Stomach (tissue), 9 donors: ENCODE data around the gene SLIT1. TPM values are rescaled to one million over a fixed set of nuclear protein-coding genes. Genes with fewer than 3 reads are reported as not detected.

Source experiments
- DNase-seq, 2 donors: peaks; one replicate each; pipeline versions ENCODE4 v3.0.0 to v3.0.0-alpha.2; 2013 to 2019
- H3K27ac ChIP-seq, 5 donors: fragments of 200-600 bp in 4 of 5; sonication (generic) in 4 of 5; one replicate each; pipeline ENCODE4 v1.5.1; 2013 to 2019; ENCODE audit warnings: mild to moderate bottlenecking in 1 of 5, moderate library complexity in 1 of 5
- H3K27me3 ChIP-seq, 3 donors: fragments of 200-600 bp; sonication (generic); one replicate each; pipeline ENCODE4 v1.5.1; 2017 to 2019; ENCODE audit warnings: mixed run types in 1 of 3
- H3K36me3 ChIP-seq, 4 donors: fragments of 200-600 bp; sonication (generic); 1 replicate in 3 of 4; 2 replicates in 1 of 4; pipeline ENCODE4 v1.5.1; 2016 to 2019
- H3K4me1 ChIP-seq, 4 donors: fragments of 200-600 bp; sonication (generic); one replicate each; pipeline ENCODE4 v1.5.1; 2016 to 2019
- H3K4me3 ChIP-seq, 4 donors: fragments of 200-600 bp; sonication (generic) in 3 of 4; one replicate each; pipeline ENCODE4 v1.5.1; 2016 to 2019; ENCODE audit warnings: mild to moderate bottlenecking in 1 of 4
- H3K9me3 ChIP-seq, 4 donors: fragments of 200-600 bp; sonication (generic); one replicate each; pipeline ENCODE4 v1.5.1; 2016 to 2019
- EP300 ChIP-seq: sonication (generic); formaldehyde crosslinking; IDR thresholded peaks from one replicate; pipeline ENCODE4 v1.6.1; 2017; ENCODE audit warnings: antibody characterized with exemption
- POLR2A ChIP-seq, 4 donors: fragments of 450-650 bp; IDR thresholded peaks; one replicate each; pipeline ENCODE4 v1.6.1; 2016; ENCODE audit warnings: antibody characterized with exemption in 4 of 4, control low read depth in 2 of 4, mild to moderate bottlenecking in 1 of 4, moderate library complexity in 1 of 4
- POLR2AphosphoS5 ChIP-seq, 3 donors: sonication (generic); formaldehyde crosslinking; IDR thresholded peaks; one replicate each; pipeline ENCODE4 v1.6.1; 2016; ENCODE audit warnings: antibody characterized with exemption in 3 of 3
- WGBS, 5 donors: extraction: QIAGEN DNeasy Blood & Tissue Kit in 3 of 5; methylation state at CpG; one replicate each; pipeline versions ENCODE4 v1.1.5 to v1.1.7; 2013 to 2018; 5-methylcytosine and 5-hydroxymethylcytosine counted together
- intact Hi-C: fragments of 100-400 bp; cut with DNase I; formaldehyde crosslinking; loops from one replicate; pipeline ENCODE4 v1.15.1; 2023; ENCODE audit warnings: low total_unique reads
- polyA plus RNA-seq, 3 donors: library from polyadenylated mRNA; stranded (reverse); fragments of 200-250 nt; gene quantifications; one replicate each; pipeline ENCODE4 v1.2.3, GENCODE V29; 2013
- total RNA-seq, 5 donors: library from RNA; depleted of rRNA; stranded (reverse); fragments of >200 nt; gene quantifications; one replicate each; pipeline versions ENCODE4 v1.1.0 to v1.2.3, GENCODE V29; 2014 to 2016
- TF ChIP-seq, protein P1 (sequence below), 7 experiments: fragments of 450-650 bp in 4 of 7; fragments of 200-600 bp in 3 of 7; sonication (generic) in 3 of 7; IDR thresholded peaks; one replicate each; pipeline ENCODE4 v1.5.1; 2016 to 2019; ENCODE audit warnings: antibody characterized with exemption in 7 of 7, control low read depth in 2 of 7, mild to moderate bottlenecking in 1 of 7
- donor health status: healthy with polysubstance abuse.
- donor health status: Bipolar disorder and iron deficiency.
- donor health status: healthy.

SLIT1 gene
- total and polyA plus RNA-seq, 8 donors: under 0.01 to 6.1 (median 0.44) TPM

DNA sequence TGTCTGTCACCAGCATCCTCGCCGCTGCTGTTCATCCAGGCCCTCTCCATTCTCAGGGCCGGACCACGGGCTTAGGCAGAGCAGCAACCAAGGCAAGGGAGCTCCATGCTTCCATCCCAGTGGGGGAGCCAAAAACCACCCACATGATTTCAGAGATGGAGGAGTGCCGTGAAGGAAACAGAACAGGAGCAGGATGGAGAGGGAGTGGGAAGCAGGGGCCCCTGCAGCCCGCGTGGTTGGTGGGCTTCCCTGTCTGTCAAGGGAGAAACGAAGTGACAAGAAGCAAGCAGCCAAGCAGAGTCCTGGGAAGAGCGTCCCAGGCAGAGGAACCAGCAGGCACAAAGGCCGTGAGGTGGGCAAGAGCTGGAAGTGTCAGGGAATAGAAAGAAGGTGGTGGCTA, 95.7 kb downstream of the SLIT1 start:
- H3K36me3 ChIP-seq: no peaks in the 10 kb centered on the region
- H3K4me3 ChIP-seq: no peak overlapping the region
- 56 to 67% (median 64%) methylated on average over 10 of the region's 10 CpGs for WGBS, 5 donors
- H3K27me3 ChIP-seq: peaks cover 0 to 48% (median 14%) of the 10 kb centered on the region in 3 donors
- no peak overlapping the region for H3K27ac ChIP-seq
- no peaks in the 10 kb centered on the region for H3K4me1 ChIP-seq
- intact Hi-C loops: no loop called here
- peaks cover 0 to 7% (median 0%) of the 10 kb centered on the region in 4 donors for H3K9me3 ChIP-seq
- TF ChIP-seq POLR2A (IDR thresholded peaks at IDR 0.05) (no peak), EP300 (no peak), POLR2AphosphoS5 (IDR thresholded peaks at IDR 0.05) (no peak)
- TF ChIP-seq, protein P1, sequence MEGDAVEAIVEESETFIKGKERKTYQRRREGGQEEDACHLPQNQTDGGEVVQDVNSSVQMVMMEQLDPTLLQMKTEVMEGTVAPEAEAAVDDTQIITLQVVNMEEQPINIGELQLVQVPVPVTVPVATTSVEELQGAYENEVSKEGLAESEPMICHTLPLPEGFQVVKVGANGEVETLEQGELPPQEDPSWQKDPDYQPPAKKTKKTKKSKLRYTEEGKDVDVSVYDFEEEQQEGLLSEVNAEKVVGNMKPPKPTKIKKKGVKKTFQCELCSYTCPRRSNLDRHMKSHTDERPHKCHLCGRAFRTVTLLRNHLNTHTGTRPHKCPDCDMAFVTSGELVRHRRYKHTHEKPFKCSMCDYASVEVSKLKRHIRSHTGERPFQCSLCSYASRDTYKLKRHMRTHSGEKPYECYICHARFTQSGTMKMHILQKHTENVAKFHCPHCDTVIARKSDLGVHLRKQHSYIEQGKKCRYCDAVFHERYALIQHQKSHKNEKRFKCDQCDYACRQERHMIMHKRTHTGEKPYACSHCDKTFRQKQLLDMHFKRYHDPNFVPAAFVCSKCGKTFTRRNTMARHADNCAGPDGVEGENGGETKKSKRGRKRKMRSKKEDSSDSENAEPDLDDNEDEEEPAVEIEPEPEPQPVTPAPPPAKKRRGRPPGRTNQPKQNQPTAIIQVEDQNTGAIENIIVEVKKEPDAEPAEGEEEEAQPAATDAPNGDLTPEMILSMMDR (IDR thresholded peaks at IDR 0.05): no peak
- no peak for DNase-seq

DNA sequence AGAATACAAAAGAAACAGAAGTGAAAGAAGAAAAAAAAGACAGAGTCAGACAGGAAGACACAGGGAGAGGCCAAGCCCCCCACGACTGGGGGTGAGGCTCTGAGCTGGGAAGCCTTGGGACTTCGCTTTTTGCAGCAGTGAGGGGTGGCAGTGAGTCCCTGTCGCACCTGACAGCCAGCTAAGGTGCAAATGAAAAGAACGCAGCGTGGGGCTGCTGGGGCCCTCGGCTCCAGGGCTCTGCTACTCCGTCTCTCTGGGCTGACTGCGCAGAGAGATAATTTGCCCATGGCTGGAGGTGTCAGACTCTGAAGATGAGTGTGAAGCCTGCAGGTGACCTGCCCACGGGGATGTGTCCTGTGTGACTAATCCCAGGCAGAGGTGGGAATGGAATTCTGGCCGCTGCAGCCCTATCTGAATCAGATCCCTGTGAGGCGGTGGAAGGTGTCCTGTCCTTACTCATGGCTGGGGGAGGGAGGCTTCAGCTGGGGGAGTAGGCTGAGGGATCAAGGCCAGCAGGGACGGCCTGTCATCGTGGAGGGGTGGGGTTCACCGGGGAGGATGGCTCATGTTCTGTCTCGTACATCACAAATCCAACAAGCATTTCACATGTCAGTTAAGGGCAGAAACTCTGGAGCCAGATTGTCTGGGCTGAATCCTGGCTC, 96.4 kb downstream of the SLIT1 start:
- Histone ChIP-seq H3K27ac (no peak overlapping the region), H3K36me3 (no peaks in the 10 kb centered on the region), H3K4me1 (no peaks in the 10 kb centered on the region), H3K4me3 (no peak overlapping the region), H3K27me3 (peaks cover 0 to 52% (median 10%) of the 10 kb centered on the region in 3 donors), H3K9me3 (peaks cover 0 to 7% (median 0%) of the 10 kb centered on the region in 4 donors)
- TF ChIP-seq, protein P1 (IDR thresholded peaks at IDR 0.05): no peak
- TF ChIP-seq EP300 (no peak), POLR2A (IDR thresholded peaks at IDR 0.05) (no peak)
- no peak for DNase-seq
- intact Hi-C loops: no loop called here
- 31 to 43% (median 40%) methylated on average over 14 to 15 of the region's 15 CpGs for WGBS, 5 donors

DNA sequence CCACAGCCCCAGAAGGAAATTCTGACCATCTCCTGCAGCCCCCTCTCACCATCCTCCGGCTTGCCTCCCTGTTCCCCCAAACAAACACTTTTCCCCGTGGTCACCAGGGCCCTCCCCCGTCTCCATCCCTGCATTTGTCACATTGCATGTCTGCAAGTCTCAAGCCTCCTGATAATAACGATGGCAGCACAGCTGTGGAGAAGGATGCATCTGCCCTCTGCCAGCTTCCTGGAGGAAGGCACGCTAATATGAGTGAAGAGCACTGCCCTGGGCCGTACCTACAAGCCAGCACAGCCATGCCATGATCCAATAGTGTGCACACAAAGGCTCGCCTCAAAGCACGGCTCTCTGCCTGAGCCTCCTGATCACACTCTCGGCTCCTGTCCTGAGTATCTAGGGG, 98.5 kb downstream of the SLIT1 start:
- Histone ChIP-seq H3K4me1 (no peaks in the 10 kb centered on the region), H3K36me3 (no peaks in the 10 kb centered on the region), H3K27ac (no peak overlapping the region), H3K27me3 (peaks cover 0 to 71% (median 15%) of the 10 kb centered on the region in 3 donors), H3K9me3 (no peaks in the 10 kb centered on the region), H3K4me3 (no peak overlapping the region)
- TF ChIP-seq, protein P1 (IDR thresholded peaks at IDR 0.05): no peak
- TF ChIP-seq POLR2AphosphoS5 (IDR thresholded peaks at IDR 0.05): no peak
- no peak for TF ChIP-seq EP300
- TF ChIP-seq POLR2A (IDR thresholded peaks at IDR 0.05): no peak
- DNase-seq: no peak
- 42 to 54% (median 46%) methylated on average over 9 of the region's 9 CpGs for WGBS, 5 donors
- intact Hi-C loops: no loop called here

DNA sequence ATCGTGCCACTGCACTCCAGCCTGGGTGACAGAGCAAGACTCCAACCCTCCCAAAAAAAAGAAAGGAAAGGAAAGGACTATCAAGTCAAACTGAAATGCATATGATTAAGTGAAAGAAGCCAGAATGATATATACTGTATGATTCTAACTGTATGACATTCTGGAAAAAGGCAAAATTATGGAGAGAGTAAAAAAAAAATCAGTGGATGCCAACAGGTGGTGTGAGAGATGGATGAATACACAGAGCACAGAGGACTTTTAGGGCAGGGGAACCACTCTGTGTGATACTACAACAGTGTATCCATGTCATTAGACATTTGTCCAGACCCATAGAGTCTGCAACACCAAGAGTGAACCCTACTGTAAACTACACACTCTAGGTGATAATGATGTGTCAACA, 99.2 kb downstream of the SLIT1 start:
- intact Hi-C loops: no loop called here

More for the DNA sequence above, 99.2 kb downstream of the SLIT1 start:
- H3K27ac ChIP-seq: no peak overlapping the region
- TF ChIP-seq EP300: no peak
- TF ChIP-seq, protein P1 (IDR thresholded peaks at IDR 0.05): no peak
- TF ChIP-seq POLR2AphosphoS5 (IDR thresholded peaks at IDR 0.05): no peak
- no peak for TF ChIP-seq POLR2A (IDR thresholded peaks at IDR 0.05)
- WGBS, 5 donors: 79 to 100% (median 95%) methylated on average over 1 of the region's 1 CpG
- DNase-seq: no peak
- no peaks in the 10 kb centered on the region for H3K4me1 ChIP-seq
- H3K4me3 ChIP-seq: no peak overlapping the region
- H3K9me3 ChIP-seq: no peaks in the 10 kb centered on the region
- H3K27me3 ChIP-seq: peaks cover 0 to 79% (median 23%) of the 10 kb centered on the region in 3 donors
- H3K36me3 ChIP-seq: no peaks in the 10 kb centered on the region
